HCT116 (cell line): ENCODE data around the gene HMX1. TPM values are rescaled to one million over a fixed set of nuclear protein-coding genes. Genes with fewer than 3 reads are reported as not detected.

Experiments used
- ATAC-seq: fragments of 200-7000 bp; cut with Tn5 transposase; 2 replicates; pipeline ENCODE4 v1.9.1; 2020; ENCODE audit warnings: mild to moderate bottlenecking, moderate library complexity
- BruUV-seq: library from RNA; stranded (reverse); fragments of 400-500 nt; replicated peaks from 2 replicates; lab custom pipeline; 2021; lab: Mats Ljungman, UMichigan
- CTCF ChIA-PET: fragments of 300-600 bp; sonication (Branson Sonifier 250); formaldehyde crosslinking; loops from one replicate; lab custom pipeline; 2021; ENCODE audit warnings: antibody characterized with exemption; lab: Charles Lee
- POLR2A ChIA-PET: fragments of 300-600, 350-600 bp; sonication (Branson Sonifier 250); formaldehyde crosslinking; loops from one replicate; lab custom pipeline; 2021; ENCODE audit warnings: antibody characterized with exemption; lab: Charles Lee
- RAD21 ChIA-PET, 2 experiments: fragments of 300-600 bp; sonication (Branson Sonifier 250); formaldehyde crosslinking; loops; one replicate each; lab custom pipeline; 2023; ENCODE audit warnings: low total read pairs in 2 of 2; ENCODE audit not compliant: uncharacterized antibody in 2 of 2, unreplicated experiment in 2 of 2, low non-redundant PET in 1 of 2; lab: Charles Lee
- DNase-seq: peaks from one replicate; pipeline ENCODE4 v3.0.0-alpha.2; 2010; ENCODE audit warnings: low read depth, low spot score
- H2AFZ ChIP-seq: fragments of 200-600 bp; shearing (Covaris generic), sonication (generic); 2 replicates; pipeline ENCODE4 v1.6.1; 2017; ENCODE audit warnings: low read depth, mixed run types, mixed read lengths, antibody characterized with exemption, low read length; ENCODE audit not compliant: poor library complexity, severe bottlenecking
- H3K27ac ChIP-seq: 2 replicates; pipeline ENCODE4 v1.5.1; 2012; ENCODE audit warnings: low read depth, low read length
- H3K27me3 ChIP-seq: fragments of 200-600 bp; sonication (generic); 2 replicates; pipeline ENCODE4 v1.6.1; 2016; ENCODE audit warnings: mixed run types, low read length, mixed read lengths; ENCODE audit not compliant: insufficient read depth
- H3K36me3 ChIP-seq, 2 experiments: fragments of 200-500 bp in 1 of 2; fragments of 200-600 bp in 1 of 2; sonication (Bioruptor generic) in 1 of 2; sonication (generic) in 1 of 2; 2 replicates each; pipeline versions ENCODE4 v1.5.1 to v1.6.1; 2014 to 2016; ENCODE audit warnings: low read length in 2 of 2, inconsistent platforms in 1 of 2, mixed read lengths in 1 of 2, mixed run types in 1 of 2; ENCODE audit not compliant: insufficient read depth in 2 of 2, control insufficient read depth in 1 of 2
- H3K4me1 ChIP-seq, 2 experiments: fragments of 200-600 bp in 1 of 2; sonication (generic) in 1 of 2; 2 replicates each; pipeline versions ENCODE4 v1.5.1 to v1.6.1; 2012 to 2017; ENCODE audit warnings: low read length in 2 of 2, inconsistent platforms in 1 of 2, mild to moderate bottlenecking in 1 of 2, mixed read lengths in 1 of 2, mixed run types in 1 of 2, moderate library complexity in 1 of 2; ENCODE audit not compliant: insufficient read depth in 2 of 2, control insufficient read depth in 1 of 2
- H3K4me2 ChIP-seq: fragments of 200-600 bp; sonication (generic); 2 replicates; pipeline ENCODE4 v1.6.1; 2017; ENCODE audit warnings: mixed run types, low read length, mixed read lengths
- H3K4me3 ChIP-seq, 2 experiments: fragments of 200-600 bp in 1 of 2; sonication (generic) in 1 of 2; replicated peaks in 1 of 2; 2 replicates each; pipeline ENCODE4 v1.5.1; 2011 to 2016; ENCODE audit warnings: low read length in 2 of 2, control low read depth in 1 of 2, low read depth in 1 of 2, mild to moderate bottlenecking in 1 of 2, mixed read lengths in 1 of 2, mixed run types in 1 of 2
- H3K79me2 ChIP-seq: fragments of 200-600 bp; sonication (generic); 2 replicates; pipeline ENCODE4 v1.6.1; 2017; ENCODE audit warnings: mild to moderate bottlenecking, mixed run types, low read length, moderate library complexity, mixed read lengths; ENCODE audit not compliant: insufficient read depth
- H3K9ac ChIP-seq: fragments of 200-600 bp; sonication (generic); 2 replicates; pipeline ENCODE4 v1.6.1; 2016; ENCODE audit warnings: low read length, mixed read lengths
- H3K9me2 ChIP-seq: fragments of 200-600 bp; sonication (generic), shearing (Covaris generic); 2 replicates; pipeline ENCODE4 v1.6.1; 2017; ENCODE audit warnings: mixed run types, mild to moderate bottlenecking, moderate library complexity; ENCODE audit not compliant: insufficient read depth
- H3K9me3 ChIP-seq, 2 experiments: fragments of 200-500 bp in 1 of 2; fragments of 200-600 bp in 1 of 2; sonication (Bioruptor generic) in 1 of 2; sonication (generic) in 1 of 2; 2 replicates each; pipeline ENCODE4 v1.6.1; 2014 to 2017; ENCODE audit warnings: low read length in 2 of 2, mixed read lengths in 2 of 2, inconsistent platforms in 1 of 2, low read depth in 1 of 2, mild to moderate bottlenecking in 1 of 2, mixed run types in 1 of 2, moderate library complexity in 1 of 2; ENCODE audit not compliant: control insufficient read depth in 1 of 2, insufficient read depth in 1 of 2
- H4K20me1 ChIP-seq: fragments of 200-600 bp; sonication (generic), shearing (Covaris generic); 2 replicates; pipeline ENCODE4 v1.6.1; 2017; ENCODE audit warnings: mixed run types, mild to moderate bottlenecking, moderate library complexity; ENCODE audit not compliant: insufficient read depth
- CBX3 ChIP-seq: IDR thresholded peaks from 2 replicates; pipeline ENCODE4 v1.6.1; 2012; ENCODE audit warnings: low read depth
- CEBPB ChIP-seq: IDR thresholded peaks from 2 replicates; pipeline ENCODE4 v1.6.1; 2012; ENCODE audit warnings: low read depth
- EGR1 ChIP-seq: IDR thresholded peaks from 2 replicates; pipeline ENCODE4 v1.6.1; 2012; ENCODE audit warnings: low read depth
- ELF1 ChIP-seq: IDR thresholded peaks from 2 replicates; pipeline ENCODE4 v1.6.1; 2012; ENCODE audit warnings: low read depth, borderline replicate concordance
- EZH2 ChIP-seq: fragments of 200-600 bp; sonication (generic); IDR thresholded peaks from 2 replicates; pipeline ENCODE4 v1.6.1; 2017; ENCODE audit warnings: antibody characterized with exemption, mixed run types
- RAD21 ChIP-seq: IDR thresholded peaks from 2 replicates; pipeline ENCODE4 v1.6.1; 2012; ENCODE audit warnings: low read depth, mild to moderate bottlenecking
- SIN3A ChIP-seq: IDR thresholded peaks from 2 replicates; pipeline ENCODE4 v1.6.1; 2012; ENCODE audit warnings: low read depth
- SP1 ChIP-seq: IDR thresholded peaks from 2 replicates; pipeline ENCODE4 v1.6.1; 2012; ENCODE audit warnings: low read depth
- SRF ChIP-seq: IDR thresholded peaks from 2 replicates; pipeline ENCODE4 v1.6.1; 2012; ENCODE audit warnings: low read depth
- intact Hi-C: fragments of 100-400 bp; cut with micrococcal nuclease; formaldehyde crosslinking; loops from 2 replicates; pipeline ENCODE4 v1.10.0; 2022
- total RNA-seq: library from RNA; stranded (reverse); gene quantifications from one replicate; pipeline ENCODE4 v1.2.1, GENCODE V29; 2021; ENCODE audit not compliant: unreplicated experiment
- TF ChIP-seq, protein P1 (sequence below): IDR thresholded peaks from 2 replicates; pipeline ENCODE4 v1.6.1; 2012; ENCODE audit warnings: low read depth
- TF ChIP-seq, protein P2 (sequence below), 3 experiments: fragments of 200-600 bp in 1 of 3; sonication (generic) in 1 of 3; IDR thresholded peaks in 2 of 3; conservative IDR thresholded peaks in 1 of 3; 2 replicates each; pipeline ENCODE4 v1.5.1; 2012 to 2017; ENCODE audit warnings: low read depth in 2 of 3, low read length in 2 of 3, antibody characterized with exemption in 1 of 3, borderline replicate concordance in 1 of 3, control low read depth in 1 of 3, mild to moderate bottlenecking in 1 of 3, mixed read lengths in 1 of 3, mixed run types in 1 of 3, moderate library complexity in 1 of 3; ENCODE audit not compliant: insufficient read depth in 1 of 3
- TF ChIP-seq, protein P3 (sequence below): IDR thresholded peaks from 2 replicates; pipeline ENCODE4 v1.6.1; 2012
- TF ChIP-seq, protein P4 (sequence below): IDR thresholded peaks from 2 replicates; pipeline ENCODE4 v1.6.1; 2011; ENCODE audit warnings: mild to moderate bottlenecking, low read length, moderate library complexity; ENCODE audit not compliant: insufficient replicate concordance; ENCODE audit errors: extremely low read depth

The HMX1 gene
- total RNA-seq, 1 experiment from 2014 or later: 0.39 TPM

DNA sequence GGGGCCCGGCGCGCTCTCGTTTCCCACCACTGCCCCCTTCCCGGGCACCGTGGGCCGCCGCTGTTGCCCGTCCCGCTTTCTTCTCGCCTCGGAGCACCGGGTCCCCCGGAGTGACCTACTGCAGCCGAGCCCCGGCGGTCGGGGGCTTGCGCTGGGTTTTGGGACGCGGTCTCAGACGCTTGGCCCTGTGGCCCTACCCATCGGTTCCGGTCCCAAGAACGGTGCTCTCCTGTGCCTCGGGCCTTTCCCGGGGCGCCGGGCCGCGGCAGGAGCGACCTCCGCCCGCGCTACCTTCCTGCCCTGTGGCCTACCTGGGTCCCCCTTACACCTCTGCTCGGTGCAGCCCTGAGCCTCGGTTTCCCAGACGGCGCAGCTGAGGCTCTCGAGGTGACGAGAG lies 21.6 kb upstream of the HMX1 start:
- TF ChIP-seq CEBPB (no peak), SRF (no peak), EGR1 (no peak), CBX3 (no peak), SP1 (no peak), ELF1 (no peak), EZH2 (no peak), RAD21 (no peak), SIN3A (no peak)
- TF ChIP-seq, protein P1, sequence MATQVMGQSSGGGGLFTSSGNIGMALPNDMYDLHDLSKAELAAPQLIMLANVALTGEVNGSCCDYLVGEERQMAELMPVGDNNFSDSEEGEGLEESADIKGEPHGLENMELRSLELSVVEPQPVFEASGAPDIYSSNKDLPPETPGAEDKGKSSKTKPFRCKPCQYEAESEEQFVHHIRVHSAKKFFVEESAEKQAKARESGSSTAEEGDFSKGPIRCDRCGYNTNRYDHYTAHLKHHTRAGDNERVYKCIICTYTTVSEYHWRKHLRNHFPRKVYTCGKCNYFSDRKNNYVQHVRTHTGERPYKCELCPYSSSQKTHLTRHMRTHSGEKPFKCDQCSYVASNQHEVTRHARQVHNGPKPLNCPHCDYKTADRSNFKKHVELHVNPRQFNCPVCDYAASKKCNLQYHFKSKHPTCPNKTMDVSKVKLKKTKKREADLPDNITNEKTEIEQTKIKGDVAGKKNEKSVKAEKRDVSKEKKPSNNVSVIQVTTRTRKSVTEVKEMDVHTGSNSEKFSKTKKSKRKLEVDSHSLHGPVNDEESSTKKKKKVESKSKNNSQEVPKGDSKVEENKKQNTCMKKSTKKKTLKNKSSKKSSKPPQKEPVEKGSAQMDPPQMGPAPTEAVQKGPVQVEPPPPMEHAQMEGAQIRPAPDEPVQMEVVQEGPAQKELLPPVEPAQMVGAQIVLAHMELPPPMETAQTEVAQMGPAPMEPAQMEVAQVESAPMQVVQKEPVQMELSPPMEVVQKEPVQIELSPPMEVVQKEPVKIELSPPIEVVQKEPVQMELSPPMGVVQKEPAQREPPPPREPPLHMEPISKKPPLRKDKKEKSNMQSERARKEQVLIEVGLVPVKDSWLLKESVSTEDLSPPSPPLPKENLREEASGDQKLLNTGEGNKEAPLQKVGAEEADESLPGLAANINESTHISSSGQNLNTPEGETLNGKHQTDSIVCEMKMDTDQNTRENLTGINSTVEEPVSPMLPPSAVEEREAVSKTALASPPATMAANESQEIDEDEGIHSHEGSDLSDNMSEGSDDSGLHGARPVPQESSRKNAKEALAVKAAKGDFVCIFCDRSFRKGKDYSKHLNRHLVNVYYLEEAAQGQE: no peak
- TF ChIP-seq, protein P2, sequence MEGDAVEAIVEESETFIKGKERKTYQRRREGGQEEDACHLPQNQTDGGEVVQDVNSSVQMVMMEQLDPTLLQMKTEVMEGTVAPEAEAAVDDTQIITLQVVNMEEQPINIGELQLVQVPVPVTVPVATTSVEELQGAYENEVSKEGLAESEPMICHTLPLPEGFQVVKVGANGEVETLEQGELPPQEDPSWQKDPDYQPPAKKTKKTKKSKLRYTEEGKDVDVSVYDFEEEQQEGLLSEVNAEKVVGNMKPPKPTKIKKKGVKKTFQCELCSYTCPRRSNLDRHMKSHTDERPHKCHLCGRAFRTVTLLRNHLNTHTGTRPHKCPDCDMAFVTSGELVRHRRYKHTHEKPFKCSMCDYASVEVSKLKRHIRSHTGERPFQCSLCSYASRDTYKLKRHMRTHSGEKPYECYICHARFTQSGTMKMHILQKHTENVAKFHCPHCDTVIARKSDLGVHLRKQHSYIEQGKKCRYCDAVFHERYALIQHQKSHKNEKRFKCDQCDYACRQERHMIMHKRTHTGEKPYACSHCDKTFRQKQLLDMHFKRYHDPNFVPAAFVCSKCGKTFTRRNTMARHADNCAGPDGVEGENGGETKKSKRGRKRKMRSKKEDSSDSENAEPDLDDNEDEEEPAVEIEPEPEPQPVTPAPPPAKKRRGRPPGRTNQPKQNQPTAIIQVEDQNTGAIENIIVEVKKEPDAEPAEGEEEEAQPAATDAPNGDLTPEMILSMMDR (IDR thresholded peaks at IDR 0.05 in 2 of 3, conservative IDR thresholded peaks at IDR 0.05 in 1 of 3; ENCODE audit: borderline replicate concordance in 1 of 3, insufficient read depth in 1 of 3, low read depth in 2 of 3, low read length in 2 of 3): no peak
- TF ChIP-seq, protein P3, sequence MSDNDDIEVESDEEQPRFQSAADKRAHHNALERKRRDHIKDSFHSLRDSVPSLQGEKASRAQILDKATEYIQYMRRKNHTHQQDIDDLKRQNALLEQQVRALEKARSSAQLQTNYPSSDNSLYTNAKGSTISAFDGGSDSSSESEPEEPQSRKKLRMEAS: no peak
- TF ChIP-seq, protein P4, sequence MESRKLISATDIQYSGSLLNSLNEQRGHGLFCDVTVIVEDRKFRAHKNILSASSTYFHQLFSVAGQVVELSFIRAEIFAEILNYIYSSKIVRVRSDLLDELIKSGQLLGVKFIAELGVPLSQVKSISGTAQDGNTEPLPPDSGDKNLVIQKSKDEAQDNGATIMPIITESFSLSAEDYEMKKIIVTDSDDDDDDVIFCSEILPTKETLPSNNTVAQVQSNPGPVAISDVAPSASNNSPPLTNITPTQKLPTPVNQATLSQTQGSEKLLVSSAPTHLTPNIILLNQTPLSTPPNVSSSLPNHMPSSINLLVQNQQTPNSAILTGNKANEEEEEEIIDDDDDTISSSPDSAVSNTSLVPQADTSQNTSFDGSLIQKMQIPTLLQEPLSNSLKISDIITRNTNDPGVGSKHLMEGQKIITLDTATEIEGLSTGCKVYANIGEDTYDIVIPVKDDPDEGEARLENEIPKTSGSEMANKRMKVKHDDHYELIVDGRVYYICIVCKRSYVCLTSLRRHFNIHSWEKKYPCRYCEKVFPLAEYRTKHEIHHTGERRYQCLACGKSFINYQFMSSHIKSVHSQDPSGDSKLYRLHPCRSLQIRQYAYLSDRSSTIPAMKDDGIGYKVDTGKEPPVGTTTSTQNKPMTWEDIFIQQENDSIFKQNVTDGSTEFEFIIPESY: no peak
- CTCF ChIA-PET: no interaction called here
- H3K4me1 ChIP-seq: peaks cover 0 to 4% of the 10 kb centered on the region in 2 experiments; a peak in 1 of 4 replicates
- H3K27me3 ChIP-seq: no peaks in the 10 kb centered on the region
- no peak overlapping the region for H3K27ac ChIP-seq
- DNase-seq: no peak
- RAD21 ChIA-PET: no interaction called here
- H3K9ac ChIP-seq: no peak overlapping the region
- no peaks in the 10 kb centered on the region for H3K79me2 ChIP-seq
- H3K4me3 ChIP-seq: no peak overlapping the region
- intact Hi-C loops: no loop called here
- H3K4me2 ChIP-seq: no peak overlapping the region
- H3K9me3 ChIP-seq: no peaks in the 10 kb centered on the region
- no peaks in the 10 kb centered on the region for H4K20me1 ChIP-seq
- POLR2A ChIA-PET: no interaction called here
- no TSS peak for BruUV-seq
- H3K9me2 ChIP-seq: no peaks in the 10 kb centered on the region
- H3K36me3 ChIP-seq: no peaks in the 10 kb centered on the region
- no peak for ATAC-seq
- no peak overlapping the region for H2AFZ ChIP-seq
